A549 (cell line): ENCODE data around the gene CEP162.
"Not testable (repeated sequence)": the region's sequence is repeated elsewhere in the genome, so short reads cannot be mapped to it uniquely, and the experiment has no call there.

Experiments used
- CEBPB ChIP-seq, 2 experiments: fragments of >200 bp in 1 of 2; sonication (Bioruptor Twin) in 1 of 2; formaldehyde crosslinking in 1 of 2; IDR thresholded peaks; 2 replicates each; pipeline ENCODE4 v1.6.1; 2012 to 2016
- CTCF ChIP-seq: fragments of >200 bp; sonication (Bioruptor Twin); formaldehyde crosslinking; IDR thresholded peaks from 3 replicates; pipeline ENCODE4 v1.5.1; 2016
- E2F6 ChIP-seq: IDR thresholded peaks from 2 replicates; pipeline ENCODE4 v1.6.1; 2012; ENCODE audit warnings: low read depth, borderline replicate concordance
- HOXB5 ChIP-seq: fragments of 250-450 bp; sonication (Bioruptor Pico); IDR thresholded peaks from 2 replicates; pipeline ENCODE4 v1.5.0; 2020; ENCODE audit warnings: mild to moderate bottlenecking, moderate library complexity
- POLR2A ChIP-seq: IDR thresholded peaks from 2 replicates; pipeline ENCODE4 v1.6.1; 2012; ENCODE audit warnings: mild to moderate bottlenecking, low read length
- RAD21 ChIP-seq, 2 experiments: fragments of >200 bp in 1 of 2; sonication (Bioruptor Twin) in 1 of 2; formaldehyde crosslinking in 1 of 2; IDR thresholded peaks in 1 of 2; conservative IDR thresholded peaks in 1 of 2; 2 replicates in 1 of 2; 3 replicates in 1 of 2; pipeline ENCODE4 v1.6.1; 2012 to 2018; ENCODE audit warnings: inconsistent platforms in 1 of 2
- RARB ChIP-seq: fragments of 250-450 bp; sonication (Bioruptor Pico); IDR thresholded peaks from 2 replicates; pipeline ENCODE4 v1.8.0; 2021; ENCODE audit warnings: mild to moderate bottlenecking, moderate library complexity
- RNF2 ChIP-seq: fragments of 200-600 bp; sonication (generic); IDR thresholded peaks from 2 replicates; pipeline ENCODE4 v1.6.1; 2016; ENCODE audit warnings: low read depth, mild to moderate bottlenecking, antibody characterized with exemption, moderate library complexity, borderline replicate concordance
- USF2 ChIP-seq: fragments of 450-650 bp; IDR thresholded peaks from 2 replicates; pipeline ENCODE4 v1.6.1; 2014; ENCODE audit warnings: antibody characterized with exemption
- ZFP36 ChIP-seq: fragments of 450-650 bp; IDR thresholded peaks from 2 replicates; pipeline ENCODE4 v1.6.1; 2014; ENCODE audit warnings: borderline replicate concordance; ENCODE audit not compliant: partially characterized antibody

GRCh38 chr6:84244416-84245081 lies 17.1 kb upstream of the CEP162 start:
- TF ChIP-seq CTCF; POLR2A; ZFP36; HOXB5 (CRISPR knock-in tag); RNF2; USF2; RAD21 (conservative IDR thresholded peaks at IDR 0.05 in 1 of 2, IDR thresholded peaks at IDR 0.05 in 1 of 2); RARB (CRISPR knock-in tag); CEBPB (IDR thresholded peaks at IDR 0.05); E2F6: not testable (repeated sequence)
